A673 (cell line): ENCODE data around the gene CLSTN2. TPM values are rescaled to one million over a fixed set of nuclear protein-coding genes. Genes with fewer than 3 reads are reported as not detected.

Experiments used
- BruUV-seq: library from RNA; stranded (reverse); fragments of 400-500 nt; replicated peaks from 2 replicates; lab custom pipeline; 2021; lab: Mats Ljungman, UMichigan
- CTCF ChIA-PET: fragments of 300-600 bp; sonication (Branson Sonifier 250); formaldehyde crosslinking; loops from one replicate; lab custom pipeline; 2022; ENCODE audit warnings: antibody characterized with exemption; lab: Charles Lee
- POLR2A ChIA-PET: fragments of 300-600 bp; sonication (Branson Sonifier 250); formaldehyde crosslinking; loops from one replicate; lab custom pipeline; 2022; ENCODE audit warnings: antibody characterized with exemption; ENCODE audit not compliant: low non-redundant PET; lab: Charles Lee
- DNase-seq: peaks from one replicate; pipeline ENCODE4 v3.0.0-alpha.2; 2015; ENCODE audit warnings: low spot score
- H3K27ac ChIP-seq: fragments of 200-600 bp; sonication (generic); 2 replicates; pipeline ENCODE4 v1.5.1; 2016; ENCODE audit warnings: mixed run types, low read depth, mild to moderate bottlenecking, mixed read lengths, antibody characterized with exemption, low read length; ENCODE audit not compliant: poor library complexity, severe bottlenecking
- H3K27me3 ChIP-seq: fragments of 200-600 bp; sonication (generic); replicated peaks from 2 replicates; pipeline ENCODE4 v1.6.1; 2017; ENCODE audit warnings: mixed run types, low read depth, mild to moderate bottlenecking, mixed read lengths, antibody characterized with exemption, low read length; ENCODE audit not compliant: insufficient read depth, poor library complexity
- H3K36me3 ChIP-seq: fragments of 200-600 bp; sonication (generic); 2 replicates; pipeline ENCODE4 v1.6.1; 2016; ENCODE audit warnings: mixed run types, mild to moderate bottlenecking, mixed read lengths, antibody characterized with exemption, low read length; ENCODE audit not compliant: insufficient read depth, poor library complexity, severe bottlenecking
- H3K4me1 ChIP-seq: fragments of 200-600 bp; sonication (generic); 2 replicates; pipeline ENCODE4 v1.6.1; 2017; ENCODE audit warnings: mixed run types, mild to moderate bottlenecking, mixed read lengths, antibody characterized with exemption, low read length; ENCODE audit not compliant: insufficient read depth, poor library complexity, severe bottlenecking
- H3K4me3 ChIP-seq: fragments of 200-600 bp; sonication (generic); 2 replicates; pipeline ENCODE4 v1.5.1; 2016; ENCODE audit warnings: low read depth, mixed run types, mild to moderate bottlenecking, mixed read lengths, low read length; ENCODE audit not compliant: poor library complexity, severe bottlenecking
- H3K9me3 ChIP-seq: fragments of 200-600 bp; sonication (generic); 2 replicates; pipeline ENCODE4 v1.6.1; 2016; ENCODE audit warnings: mixed run types, low read depth, mild to moderate bottlenecking, mixed read lengths, antibody characterized with exemption, low read length; ENCODE audit not compliant: poor library complexity, severe bottlenecking
- EZH2 ChIP-seq: fragments of 200-600 bp; sonication (generic); IDR thresholded peaks from 2 replicates; pipeline ENCODE4 v1.6.1; 2017; ENCODE audit warnings: borderline replicate concordance, low read depth, mild to moderate bottlenecking, mixed read lengths, antibody characterized with exemption, low read length; ENCODE audit not compliant: poor library complexity, severe bottlenecking
- intact Hi-C: fragments of 100-400 bp; cut with micrococcal nuclease; formaldehyde crosslinking; loops from one replicate; pipeline ENCODE4 v1.10.0; 2022; ENCODE audit not compliant: unreplicated experiment
- total RNA-seq: library from RNA; stranded (reverse); gene quantifications from 2 replicates; pipeline ENCODE4 v1.2.3, GENCODE V29; 2021
- TF ChIP-seq, protein P1 (sequence below): fragments of 300-800, 200-600 bp; sonication (generic); conservative IDR thresholded peaks from 2 replicates; pipeline ENCODE4 v1.5.1; 2017; ENCODE audit warnings: low read depth, mild to moderate bottlenecking, antibody characterized with exemption, low read length, moderate library complexity, mixed read lengths

CLSTN2 gene
- total RNA-seq, 1 experiment from 2014 or later, result 50.7 TPM

DNA sequence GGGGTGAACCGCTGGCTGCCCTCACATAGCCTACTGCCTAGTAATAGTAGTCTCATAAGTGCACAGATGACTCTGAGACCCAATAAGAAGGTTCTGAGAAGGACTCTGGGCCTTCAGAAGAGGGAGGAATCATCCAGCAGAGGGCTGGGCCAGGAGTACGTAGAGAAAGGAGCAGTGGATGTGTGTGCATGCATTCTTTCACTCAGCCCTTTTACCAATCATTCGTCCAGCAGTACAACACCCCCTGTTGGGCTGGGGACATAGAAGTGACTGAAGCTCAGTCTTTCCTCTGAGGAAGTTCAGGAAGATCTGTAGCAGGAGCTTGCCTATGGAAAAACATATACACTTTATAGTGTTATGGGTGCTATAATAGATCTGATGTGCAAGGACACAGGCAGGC lies 333.1 kb downstream of the CLSTN2 start:
- no peak overlapping the region for H3K27ac ChIP-seq
- intact Hi-C loops, result no loop called here
- no peaks in the 10 kb centered on the region for H3K9me3 ChIP-seq
- no peaks in the 10 kb centered on the region for H3K36me3 ChIP-seq
- no peak overlapping the region for H3K4me3 ChIP-seq
- H3K4me1 ChIP-seq, result no peaks in the 10 kb centered on the region
- no peak for DNase-seq
- no TSS peak for BruUV-seq
- ChIA-PET POLR2A (no interaction called here), CTCF (no interaction called here)
- TF ChIP-seq, protein P1, sequence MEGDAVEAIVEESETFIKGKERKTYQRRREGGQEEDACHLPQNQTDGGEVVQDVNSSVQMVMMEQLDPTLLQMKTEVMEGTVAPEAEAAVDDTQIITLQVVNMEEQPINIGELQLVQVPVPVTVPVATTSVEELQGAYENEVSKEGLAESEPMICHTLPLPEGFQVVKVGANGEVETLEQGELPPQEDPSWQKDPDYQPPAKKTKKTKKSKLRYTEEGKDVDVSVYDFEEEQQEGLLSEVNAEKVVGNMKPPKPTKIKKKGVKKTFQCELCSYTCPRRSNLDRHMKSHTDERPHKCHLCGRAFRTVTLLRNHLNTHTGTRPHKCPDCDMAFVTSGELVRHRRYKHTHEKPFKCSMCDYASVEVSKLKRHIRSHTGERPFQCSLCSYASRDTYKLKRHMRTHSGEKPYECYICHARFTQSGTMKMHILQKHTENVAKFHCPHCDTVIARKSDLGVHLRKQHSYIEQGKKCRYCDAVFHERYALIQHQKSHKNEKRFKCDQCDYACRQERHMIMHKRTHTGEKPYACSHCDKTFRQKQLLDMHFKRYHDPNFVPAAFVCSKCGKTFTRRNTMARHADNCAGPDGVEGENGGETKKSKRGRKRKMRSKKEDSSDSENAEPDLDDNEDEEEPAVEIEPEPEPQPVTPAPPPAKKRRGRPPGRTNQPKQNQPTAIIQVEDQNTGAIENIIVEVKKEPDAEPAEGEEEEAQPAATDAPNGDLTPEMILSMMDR, result no peak
- TF ChIP-seq EZH2, result no peak
- no peaks in the 10 kb centered on the region for H3K27me3 ChIP-seq

GRCh38 chr3:140268610-140269009 lies 333.6 kb downstream of the CLSTN2 start:
- CTCF ChIA-PET, result no interaction called here
- no peak for DNase-seq
- Histone ChIP-seq H3K9me3 (no peaks in the 10 kb centered on the region), H3K4me1 (no peaks in the 10 kb centered on the region), H3K27ac (no peak overlapping the region), H3K36me3 (no peaks in the 10 kb centered on the region), H3K4me3 (no peak overlapping the region), H3K27me3 (no peaks in the 10 kb centered on the region)
- no TSS peak for BruUV-seq
- POLR2A ChIA-PET, result no interaction called here
- TF ChIP-seq, protein P1, result no peak
- no peak for TF ChIP-seq EZH2
- intact Hi-C loops, result no loop called here

GRCh38 chr3:140270329-140270728 lies 335.3 kb downstream of the CLSTN2 start:
- DNase-seq, result no peak
- CTCF ChIA-PET, result no interaction called here
- intact Hi-C loops, result no loop called here
- Histone ChIP-seq H3K27me3 (no peaks in the 10 kb centered on the region), H3K36me3 (no peaks in the 10 kb centered on the region), H3K27ac (no peak overlapping the region), H3K9me3 (no peaks in the 10 kb centered on the region), H3K4me1 (no peaks in the 10 kb centered on the region), H3K4me3 (no peak overlapping the region)
- POLR2A ChIA-PET, result no interaction called here
- TF ChIP-seq, protein P1, result no peak
- no peak for TF ChIP-seq EZH2
- BruUV-seq, result no TSS peak
